ENCODE data around the gene SDF2L1. TPM values are rescaled to one million over a fixed set of nuclear protein-coding genes. Genes with fewer than 3 reads are reported as not detected.
"Not testable (repeated sequence)": the region's sequence is repeated elsewhere in the genome, so short reads cannot be mapped to it uniquely, and the experiment has no call there.

SDF2L1 gene
- total RNA-seq, 2 donors from 2014 or later, result 25.9 to 40.5 TPM

GRCh38 chr22:21606775-21607174 is 35.3 kb upstream of the SDF2L1 start:
- TF ChIP-seq CTCF (IDR thresholded peaks at IDR 0.05), result no peak
- peaks cover 12% of the 10 kb centered on the region for H3K36me3 ChIP-seq
- no peak overlapping the region for H3K27ac ChIP-seq
- H3K9me3 ChIP-seq, result no peaks in the 10 kb centered on the region
- DNase-seq (ENCODE audit: low spot score), result no peak
- no peaks in the 10 kb centered on the region for H3K27me3 ChIP-seq
- H3K4me3 ChIP-seq, result no peak overlapping the region
- H3K4me1 ChIP-seq, result peaks cover 0 to 23% of the 10 kb centered on the region in 2 donors

- H3K27me3 ChIP-seq; H3K27ac ChIP-seq; H3K9me3 ChIP-seq; H3K4me3 ChIP-seq; DNase-seq (ENCODE audit: low spot score): not testable (repeated sequence)
- Histone ChIP-seq H3K4me1 (peaks cover 0 to 15% of the 10 kb centered on the region in 2 donors), H3K36me3 (peaks cover 29% of the 10 kb centered on the region)
These were observed 32.4 kb upstream of the SDF2L1 start for GRCh38 chr22:21609556-21610157.

GRCh38 chr22:21611210-21611977 is 30.7 kb upstream of the SDF2L1 start:
- Histone ChIP-seq H3K4me1 (peaks cover 0 to 15% of the 10 kb centered on the region in 2 donors), H3K4me3 (no peak overlapping the region), H3K9me3 (no peaks in the 10 kb centered on the region), H3K27ac (no peak overlapping the region), H3K27me3 (no peaks in the 10 kb centered on the region), H3K36me3 (peaks cover 31% of the 10 kb centered on the region)
- TF ChIP-seq CTCF (IDR thresholded peaks at IDR 0.05), result no peak
- DNase-seq (ENCODE audit: low spot score), result no peak

GRCh38 chr22:21612858-21613257 is 29.2 kb upstream of the SDF2L1 start:
- no peak for TF ChIP-seq CTCF (IDR thresholded peaks at IDR 0.05)
- Histone ChIP-seq H3K27me3 (no peaks in the 10 kb centered on the region), H3K4me1 (peaks cover 0 to 1% of the 10 kb centered on the region in 2 donors), H3K4me3 (no peak overlapping the region), H3K9me3 (no peaks in the 10 kb centered on the region), H3K36me3 (peaks cover 31% of the 10 kb centered on the region), H3K27ac (no peak overlapping the region)
- DNase-seq (ENCODE audit: low spot score), result no peak

GRCh38 chr22:21613553-21614233 is 28.4 kb upstream of the SDF2L1 start:
- no peaks in the 10 kb centered on the region for H3K4me1 ChIP-seq
- peaks cover 31% of the 10 kb centered on the region for H3K36me3 ChIP-seq
- no peaks in the 10 kb centered on the region for H3K9me3 ChIP-seq
- no peaks in the 10 kb centered on the region for H3K27me3 ChIP-seq
- no peak overlapping the region for H3K4me3 ChIP-seq
- TF ChIP-seq CTCF (IDR thresholded peaks at IDR 0.05), result no peak
- DNase-seq (ENCODE audit: low spot score), result no peak
- no peak overlapping the region for H3K27ac ChIP-seq

- Histone ChIP-seq H3K36me3 (peaks cover 29% of the 10 kb centered on the region), H3K4me3 (no peak overlapping the region), H3K9me3 (no peaks in the 10 kb centered on the region), H3K27ac (no peak overlapping the region), H3K27me3 (no peaks in the 10 kb centered on the region), H3K4me1 (peaks cover 0 to 9% of the 10 kb centered on the region in 2 donors)
- TF ChIP-seq CTCF (IDR thresholded peaks at IDR 0.05), result no peak
- no peak for DNase-seq (ENCODE audit: low spot score)
These were observed 26.4 kb upstream of the SDF2L1 start for GRCh38 chr22:21615731-21616130.

- peaks cover 15% of the 10 kb centered on the region for H3K36me3 ChIP-seq
- not testable (repeated sequence) for H3K9me3 ChIP-seq; H3K27me3 ChIP-seq; DNase-seq (ENCODE audit: low spot score); H3K27ac ChIP-seq; H3K4me3 ChIP-seq
- peaks cover 0 to 19% of the 10 kb centered on the region in 2 donors for H3K4me1 ChIP-seq
These were observed 24.8 kb upstream of the SDF2L1 start for GRCh38 chr22:21617337-21617736.

Measured in right atrium auricular region (tissue), 2 donors.